ENCODE results near the gene SORL1.

SORL1 gene

GRCh38 chr11:121595717-121596161 lies 143.6 kb downstream of the SORL1 start:
- Histone ChIP-seq H3K4me3 (no peak overlapping the region), H3K27ac (no peak overlapping the region)

- Histone ChIP-seq H3K27ac (no peak overlapping the region), H3K4me3 (no peak overlapping the region)
Measured at GRCh38 chr11:121596195-121597155, 144.4 kb downstream of the SORL1 start.

GRCh38 chr11:121603316-121603715 lies 151.2 kb downstream of the SORL1 start:
- no peak overlapping the region for H3K27ac ChIP-seq
- no peak overlapping the region for H3K4me3 ChIP-seq

- Histone ChIP-seq H3K27ac (no peak overlapping the region), H3K4me3 (no peak overlapping the region)
Measured at GRCh38 chr11:121604152-121604551, 152.0 kb downstream of the SORL1 start.

GRCh38 chr11:121606354-121606753 lies 154.2 kb downstream of the SORL1 start:
- no peak overlapping the region for H3K27ac ChIP-seq
- no peak overlapping the region for H3K4me3 ChIP-seq

- H3K4me3 ChIP-seq = no peak overlapping the region
- H3K27ac ChIP-seq = no peak overlapping the region
Measured at GRCh38 chr11:121607341-121607740, 155.2 kb downstream of the SORL1 start.

- no peak overlapping the region for H3K4me3 ChIP-seq
- H3K27ac ChIP-seq = no peak overlapping the region
Measured at GRCh38 chr11:121608545-121609098, 156.5 kb downstream of the SORL1 start.

GRCh38 chr11:121610706-121611105 lies 158.6 kb downstream of the SORL1 start:
- H3K27ac ChIP-seq = no peak overlapping the region
- H3K4me3 ChIP-seq = no peak overlapping the region

GRCh38 chr11:121611242-121611641 lies 159.1 kb downstream of the SORL1 start:
- Histone ChIP-seq H3K4me3 (no peak overlapping the region), H3K27ac (no peak overlapping the region)

GRCh38 chr11:121613724-121614123 lies 161.6 kb downstream of the SORL1 start:
- no peak overlapping the region for H3K4me3 ChIP-seq
- no peak overlapping the region for H3K27ac ChIP-seq

GRCh38 chr11:121614636-121615240 lies 162.6 kb downstream of the SORL1 start:
- Histone ChIP-seq H3K27ac (no peak overlapping the region), H3K4me3 (no peak overlapping the region)

- no peak overlapping the region for H3K4me3 ChIP-seq
- no peak overlapping the region for H3K27ac ChIP-seq
Measured at GRCh38 chr11:121615501-121615900, 163.4 kb downstream of the SORL1 start.

GRCh38 chr11:121618516-121618915 lies 166.4 kb downstream of the SORL1 start:
- H3K4me3 ChIP-seq = no peak overlapping the region
- no peak overlapping the region for H3K27ac ChIP-seq

- Histone ChIP-seq H3K27ac (no peak overlapping the region), H3K4me3 (no peak overlapping the region)
Measured at GRCh38 chr11:121625777-121626506, 173.8 kb downstream of the SORL1 start.

GRCh38 chr11:121626507-121626875 lies 174.4 kb downstream of the SORL1 start:
- H3K4me3 ChIP-seq = no peak overlapping the region
- H3K27ac ChIP-seq = no peak overlapping the region

- no peak overlapping the region for H3K4me3 ChIP-seq
- no peak overlapping the region for H3K27ac ChIP-seq
Measured at GRCh38 chr11:121626980-121627379, 174.9 kb downstream of the SORL1 start.

- Histone ChIP-seq H3K4me3 (no peak overlapping the region), H3K27ac (no peak overlapping the region)
Measured at GRCh38 chr11:121630041-121630440, 177.9 kb downstream of the SORL1 start.

- H3K27ac ChIP-seq = no peak overlapping the region
- H3K4me3 ChIP-seq = no peak overlapping the region
Measured at GRCh38 chr11:121631456-121631855, 179.3 kb downstream of the SORL1 start.

- H3K4me3 ChIP-seq = no peak overlapping the region
- H3K27ac ChIP-seq = no peak overlapping the region
Measured at GRCh38 chr11:121634273-121634672, 182.2 kb downstream of the SORL1 start.

- no peak overlapping the region for H3K4me3 ChIP-seq
- H3K27ac ChIP-seq = no peak overlapping the region
Measured at GRCh38 chr11:121634889-121635288, 182.8 kb downstream of the SORL1 start.

Measured in skin epidermis (tissue), 12 donors.